Coronary artery (tissue), 2 donors: ENCODE data around the gene RAB3GAP1.

Experiments used
- DNase-seq: peaks from one replicate; pipeline ENCODE4 v3.0.0-alpha.2; 2017; ENCODE audit warnings: low spot score
- H3K27ac ChIP-seq, 2 donors: fragments of 200-600 bp; sonication (generic); one replicate each; pipeline ENCODE4 v1.5.1; 2016 to 2019
- H3K4me3 ChIP-seq: fragments of 200-600 bp; sonication (generic); 2 replicates; pipeline ENCODE4 v1.5.1; 2016; ENCODE audit warnings: mild to moderate bottlenecking, moderate library complexity
- TF ChIP-seq, protein P1 (sequence below): fragments of 200-600 bp; sonication (generic); IDR thresholded peaks from one replicate; pipeline ENCODE4 v1.5.1; 2019; ENCODE audit warnings: antibody characterized with exemption

Gene RAB3GAP1

DNA sequence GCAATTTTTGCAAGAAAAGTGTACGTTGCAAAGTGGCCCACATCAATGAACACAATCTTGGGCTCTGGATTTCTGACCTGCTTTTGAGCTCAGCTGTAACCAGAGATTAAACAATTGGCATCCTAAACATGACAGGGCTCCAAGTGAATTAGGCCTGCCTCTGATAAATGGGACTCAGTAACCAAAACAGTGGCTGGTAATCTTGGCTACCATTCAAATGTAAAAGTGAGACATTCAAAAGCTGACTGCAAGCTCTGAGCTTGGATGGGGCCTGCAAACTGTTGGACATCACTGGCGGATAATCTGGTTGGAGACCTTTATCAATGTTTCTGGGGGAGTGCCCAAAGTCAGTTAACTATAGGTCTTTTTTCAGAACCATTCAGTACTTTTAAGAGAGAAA lies 160.7 kb downstream of the RAB3GAP1 start:
- DNase-seq = no peak
- no peak overlapping the region for H3K27ac ChIP-seq
- H3K4me3 ChIP-seq = no peak overlapping the region
- TF ChIP-seq, protein P1, sequence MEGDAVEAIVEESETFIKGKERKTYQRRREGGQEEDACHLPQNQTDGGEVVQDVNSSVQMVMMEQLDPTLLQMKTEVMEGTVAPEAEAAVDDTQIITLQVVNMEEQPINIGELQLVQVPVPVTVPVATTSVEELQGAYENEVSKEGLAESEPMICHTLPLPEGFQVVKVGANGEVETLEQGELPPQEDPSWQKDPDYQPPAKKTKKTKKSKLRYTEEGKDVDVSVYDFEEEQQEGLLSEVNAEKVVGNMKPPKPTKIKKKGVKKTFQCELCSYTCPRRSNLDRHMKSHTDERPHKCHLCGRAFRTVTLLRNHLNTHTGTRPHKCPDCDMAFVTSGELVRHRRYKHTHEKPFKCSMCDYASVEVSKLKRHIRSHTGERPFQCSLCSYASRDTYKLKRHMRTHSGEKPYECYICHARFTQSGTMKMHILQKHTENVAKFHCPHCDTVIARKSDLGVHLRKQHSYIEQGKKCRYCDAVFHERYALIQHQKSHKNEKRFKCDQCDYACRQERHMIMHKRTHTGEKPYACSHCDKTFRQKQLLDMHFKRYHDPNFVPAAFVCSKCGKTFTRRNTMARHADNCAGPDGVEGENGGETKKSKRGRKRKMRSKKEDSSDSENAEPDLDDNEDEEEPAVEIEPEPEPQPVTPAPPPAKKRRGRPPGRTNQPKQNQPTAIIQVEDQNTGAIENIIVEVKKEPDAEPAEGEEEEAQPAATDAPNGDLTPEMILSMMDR = no peak

GRCh38 chr2:135218426-135218825 lies 166.3 kb downstream of the RAB3GAP1 start:
- DNase-seq = no peak
- TF ChIP-seq, protein P1 = no peak
- Histone ChIP-seq H3K27ac (no peak overlapping the region), H3K4me3 (no peak overlapping the region)

GRCh38 chr2:135219226-135219625 lies 167.1 kb downstream of the RAB3GAP1 start:
- TF ChIP-seq, protein P1 = no peak
- no peak overlapping the region for H3K4me3 ChIP-seq
- no peak for DNase-seq
- no peak overlapping the region for H3K27ac ChIP-seq
